ENCODE results near the gene KLHDC1.
"Not testable (repeated sequence)": the region's sequence is repeated elsewhere in the genome, so short reads cannot be mapped to it uniquely, and the experiment has no call there.

Gene KLHDC1

GRCh38 chr14:49778421-49778820 lies 85.5 kb downstream of the KLHDC1 start:
- TF ChIP-seq CTCF (IDR thresholded peaks at IDR 0.05; ENCODE audit: extremely low read depth, missing control alignments): no peak
- no peak for DNase-seq (ENCODE audit: low spot score)

GRCh38 chr14:49781040-49781439 lies 88.1 kb downstream of the KLHDC1 start:
- DNase-seq (ENCODE audit: low spot score): not testable (repeated sequence)

GRCh38 chr14:49783394-49784014 lies 90.6 kb downstream of the KLHDC1 start:
- no peak for DNase-seq (ENCODE audit: low spot score)
- no peak for TF ChIP-seq CTCF (IDR thresholded peaks at IDR 0.05; ENCODE audit: extremely low read depth, missing control alignments)

GRCh38 chr14:49786315-49786714 lies 93.4 kb downstream of the KLHDC1 start:
- no peak for DNase-seq (ENCODE audit: low spot score)
- TF ChIP-seq CTCF (IDR thresholded peaks at IDR 0.05; ENCODE audit: extremely low read depth, missing control alignments): no peak

GRCh38 chr14:49792618-49793017 lies 99.7 kb downstream of the KLHDC1 start:
- no peak for DNase-seq (ENCODE audit: low spot score)
- TF ChIP-seq CTCF (IDR thresholded peaks at IDR 0.05; ENCODE audit: extremely low read depth, missing control alignments): no peak

GRCh38 chr14:49796025-49796424 lies 103.1 kb downstream of the KLHDC1 start:
- TF ChIP-seq CTCF (IDR thresholded peaks at IDR 0.05; ENCODE audit: extremely low read depth, missing control alignments): no peak
- DNase-seq (ENCODE audit: low spot score): no peak

All from GM20000 (cell line).